ENCODE results near the gene OBSCN. TPM values are rescaled to one million over a fixed set of nuclear protein-coding genes. Genes with fewer than 3 reads are reported as not detected.

The OBSCN gene
- total and polyA plus RNA-seq, 2 of the 4 experiments (the other 2 are of a cell fraction) = 4.1 to 9.5 TPM

GRCh38 chr1:228169345-228169744 is 38.5 kb upstream of the OBSCN start:
- Histone ChIP-seq H3K14ac (replicated peaks; ENCODE audit: low read depth, low read length) (no peak overlapping the region), H2BK20ac (ENCODE audit: low read depth, low read length) (no peak overlapping the region), H3K79me1 (ENCODE audit: low read depth in 1 of 2, low read length in 2 of 2) (peaks cover 10 to 48% of the 10 kb centered on the region in 2 experiments), H3K9me1 (ENCODE audit: insufficient read depth, low read length) (0 out of 2 replicates have a peak, but pooled peaks cover 6% of the 10 kb centered on the region), H3K36me3 (ENCODE audit: control insufficient read depth, insufficient read depth, low read length) (0 out of 2 replicates have a peak, but pooled peaks cover 2% of the 10 kb centered on the region), H4K5ac (ENCODE audit: low read depth, low read length) (no peak overlapping the region), H3K56ac (ENCODE audit: extremely low read depth, insufficient read depth, low read length) (no peak overlapping the region), H2BK120ac (ENCODE audit: low read depth, low read length) (no peak overlapping the region), H4K8ac (ENCODE audit: low read depth in 2 of 2, low read length in 2 of 2) (no peak overlapping the region), H2BK15ac (ENCODE audit: low read depth, low read length) (no peak overlapping the region), H3K4me1 (ENCODE audit: control insufficient read depth, insufficient read depth, low read length) (peaks cover 6% of the 10 kb centered on the region), H3K27ac (ENCODE audit: insufficient read depth, low read length) (no peak overlapping the region), H3K4me2 (ENCODE audit: low read depth, low read length) (no peak overlapping the region), H3K23ac (ENCODE audit: low read depth, low read length) (peak overlapping the region; percentile 75), H4K20me1 (ENCODE audit: insufficient read depth, low read length) (peaks cover 7% of the 10 kb centered on the region), H2BK5ac (ENCODE audit: low read depth, low read length, poor library complexity, severe bottlenecking) (no peak overlapping the region), H3K9ac (ENCODE audit: low read depth, low read length) (no peak overlapping the region), H3K4ac (ENCODE audit: low read depth, low read length) (no peak overlapping the region), H3K4me3 (ENCODE audit: insufficient read depth, low read depth, low read length) (no peak overlapping the region), H3K9me3 (ENCODE audit: control insufficient read depth, insufficient read depth, low read length) (no peaks in the 10 kb centered on the region; the same call in 1 of the 2 replicates), H2AK9ac (replicated peaks; ENCODE audit: low read depth, low read length, poor library complexity) (no peak overlapping the region), H2AK5ac (ENCODE audit: low read depth, low read length) (peak overlapping the region; percentile 43; the same call in 1 of the 2 replicates), H4K91ac (ENCODE audit: insufficient read depth, low read depth, low read length) (no peak overlapping the region), H3K27me3 (ENCODE audit: control insufficient read depth, insufficient read depth, low read length) (no peaks in the 10 kb centered on the region), H3K18ac (ENCODE audit: low read depth, low read length) (no peak overlapping the region), H2AFZ (replicated peaks; ENCODE audit: low read length, poor library complexity) (no peak overlapping the region)
- intact Hi-C loops (cut with micrococcal nuclease) = no loop called here
- in situ Hi-C loops (cut with MboI; ENCODE audit: low sequenced_read_pairs) = no loop called here
- dilution Hi-C loops (cut with HindIII; ENCODE audit: low sequenced_read_pairs, unreplicated experiment) = no loop called here
- POLR2A ChIA-PET (ENCODE audit: unreplicated experiment) = no interaction called here
- no TSS peak for BruUV-seq (replicated peaks)
- CTCF ChIA-PET = no interaction called here
- DNase-seq (no peak), ATAC-seq (ENCODE audit: low read depth) (no peak)
- no peak for TF ChIP-seq SMC3 (IDR thresholded peaks at IDR 0.05; ENCODE audit: low read depth, low read length)
- no peak for TF ChIP-seq MAFK (IDR thresholded peaks at IDR 0.05; ENCODE audit: low read depth, low read length)
- TF ChIP-seq MXI1 (IDR thresholded peaks at IDR 0.05; ENCODE audit: borderline replicate concordance, low read depth, low read length) = no peak
- TF ChIP-seq RCOR1 (IDR thresholded peaks at IDR 0.05; ENCODE audit: insufficient replicate concordance, low read length) = no peak
- TF ChIP-seq USF2 (IDR thresholded peaks at IDR 0.05; ENCODE audit: low read depth, low read length) = no peak
- no peak for TF ChIP-seq CEBPB (IDR thresholded peaks at IDR 0.05; ENCODE audit: low read depth, low read length)
- no peak for TF ChIP-seq CHD1 (IDR thresholded peaks at IDR 0.05; ENCODE audit: low read depth, low read length)
- TF ChIP-seq MAZ (IDR thresholded peaks at IDR 0.05; ENCODE audit: borderline replicate concordance, low read depth, low read length) = no peak
- no peak for TF ChIP-seq POLR2A (IDR thresholded peaks at IDR 0.05; ENCODE audit: low read depth, low read length)
- TF ChIP-seq RFX5 (IDR thresholded peaks at IDR 0.05; ENCODE audit: low read depth, low read length) = no peak
- no peak for TF ChIP-seq RAD21 (IDR thresholded peaks at IDR 0.05; ENCODE audit: low read length)
- TF ChIP-seq ELK1 (IDR thresholded peaks at IDR 0.05; ENCODE audit: borderline replicate concordance, low read depth, low read length) = no peak
- WGBS, 2 experiments (ENCODE audit: extremely low coverage in 2 of 2, insufficient read length in 1 of 2) = no CpG with 5 or more reads among the region's 2 CpGs
